ENCODE results near the gene AFTPH.

AFTPH gene

DNA sequence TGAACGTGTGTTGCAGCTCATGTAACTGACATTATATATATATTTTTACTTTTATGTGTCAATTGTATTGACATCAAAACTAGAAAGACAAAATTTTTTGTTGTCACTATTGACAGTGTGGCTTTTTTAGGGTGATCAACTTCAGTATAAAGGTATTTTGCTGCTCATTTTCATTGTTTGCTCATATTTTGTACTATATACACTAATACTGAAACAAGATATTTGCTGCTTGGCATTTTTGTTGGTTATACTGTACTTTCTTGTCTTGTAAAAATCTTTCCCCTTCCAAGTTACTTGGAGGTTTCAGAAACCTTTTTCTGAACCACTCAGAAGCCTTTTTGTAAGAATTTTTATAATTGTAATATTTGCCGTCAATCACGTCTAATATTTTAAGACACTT lies 16.5 kb downstream of the AFTPH start:
- DNase-seq (ENCODE audit: extremely low read depth in 1 of 2, low read depth in 1 of 2) = no peak

DNA sequence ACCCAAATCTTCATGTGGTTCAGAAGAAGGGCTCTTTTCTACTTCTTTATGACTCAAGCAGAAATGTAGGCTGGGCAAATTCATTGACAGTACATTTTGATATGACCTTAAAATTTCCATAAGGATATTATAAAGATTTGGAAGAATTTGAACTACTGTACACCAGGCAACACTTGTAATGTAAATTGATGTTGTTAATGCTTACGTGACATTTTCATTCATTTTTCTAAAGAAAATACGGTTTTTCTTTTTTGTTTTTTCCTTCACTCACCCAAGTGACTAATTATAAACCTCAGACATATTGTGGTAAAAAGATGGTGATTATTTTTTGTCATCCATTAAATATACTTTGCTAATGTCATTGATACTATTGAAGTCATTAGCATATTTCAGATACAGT lies 17.4 kb downstream of the AFTPH start:
- no peak for DNase-seq (ENCODE audit: extremely low read depth in 1 of 2, low read depth in 1 of 2)

GRCh38 chr2:64542071-64543007 lies 18.2 kb downstream of the AFTPH start:
- no peak for DNase-seq (ENCODE audit: extremely low read depth in 1 of 2, low read depth in 1 of 2)

GRCh38 chr2:64543008-64543697 lies 19.0 kb downstream of the AFTPH start:
- no peak for DNase-seq (ENCODE audit: extremely low read depth in 1 of 2, low read depth in 1 of 2)

GRCh38 chr2:64548761-64549160 lies 24.6 kb downstream of the AFTPH start:
- no peak for DNase-seq (ENCODE audit: extremely low read depth in 1 of 2, low read depth in 1 of 2)

DNA sequence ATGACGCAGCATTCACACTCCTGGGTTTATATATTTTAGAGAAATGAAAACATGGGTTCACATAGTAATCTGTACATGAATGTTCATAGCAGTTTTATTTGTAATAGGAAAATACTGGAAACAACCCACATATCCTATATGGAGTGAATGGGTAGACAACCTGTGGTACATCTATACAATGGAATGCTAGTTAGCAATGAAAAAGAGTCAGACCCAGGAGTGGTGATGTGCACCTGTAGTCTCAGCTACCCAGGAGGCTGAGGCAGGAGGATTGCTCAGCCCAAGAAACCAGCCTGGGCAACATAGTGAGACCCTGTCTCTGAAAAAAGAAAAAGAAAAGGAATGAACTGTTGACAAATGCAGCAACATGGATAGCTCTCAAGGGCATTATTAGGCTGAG lies 25.9 kb downstream of the AFTPH start:
- no peak for DNase-seq (ENCODE audit: extremely low read depth in 1 of 2, low read depth in 1 of 2)

DNA sequence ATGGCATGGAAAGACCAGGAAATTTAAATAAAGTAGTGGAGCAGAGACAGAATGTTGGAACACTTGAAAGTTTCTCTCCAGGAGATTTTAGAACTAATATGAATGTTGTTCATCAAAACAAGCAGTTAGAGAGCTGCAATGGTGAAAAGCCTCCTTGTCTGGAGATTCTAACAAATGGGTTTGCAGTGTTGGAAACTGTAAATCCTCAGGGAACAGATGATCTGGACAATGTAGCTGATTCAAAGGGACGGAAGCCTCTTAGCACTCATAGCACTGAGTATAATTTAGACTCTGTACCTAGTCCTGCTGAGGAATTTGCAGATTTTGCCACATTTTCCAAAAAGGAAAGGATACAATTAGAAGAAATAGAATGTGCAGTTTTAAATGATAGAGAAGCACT lies 27.7 kb downstream of the AFTPH start:
- DNase-seq (ENCODE audit: extremely low read depth in 1 of 2, low read depth in 1 of 2) = no peak

- no peak for DNase-seq (ENCODE audit: extremely low read depth in 1 of 2, low read depth in 1 of 2)
These were observed 30.0 kb downstream of the AFTPH start for GRCh38 chr2:64554117-64554516.

DNA sequence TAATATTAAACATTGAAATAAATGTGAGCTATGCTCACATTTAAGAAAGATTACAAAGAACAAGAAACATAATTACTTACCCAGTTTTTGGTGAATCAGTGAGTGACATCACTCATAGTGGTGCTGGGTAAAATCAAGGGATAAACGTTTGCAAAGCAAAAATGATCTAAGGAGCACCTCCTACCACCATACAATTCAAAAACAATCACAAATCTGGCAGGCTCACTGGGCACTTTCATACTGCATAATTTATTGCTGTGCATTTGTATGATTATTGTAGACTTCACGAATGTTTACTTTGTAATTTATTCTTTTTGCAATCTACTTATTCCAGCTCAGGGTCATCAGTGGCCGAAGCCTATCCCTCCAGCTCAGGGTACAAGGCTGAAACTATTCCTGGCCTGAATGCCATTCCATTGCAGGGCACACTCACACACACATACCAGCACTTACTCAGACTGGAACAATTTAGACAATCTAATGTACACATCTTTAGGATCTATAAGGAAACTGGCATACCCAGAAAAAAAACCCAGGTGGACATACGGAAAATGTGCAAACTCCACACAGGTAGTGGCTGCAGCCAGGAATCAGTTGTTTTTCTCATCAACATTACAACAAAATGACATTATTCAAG lies 34.4 kb downstream of the AFTPH start:
- no peak for DNase-seq (ENCODE audit: extremely low read depth in 1 of 2, low read depth in 1 of 2)

- DNase-seq (ENCODE audit: extremely low read depth in 1 of 2, low read depth in 1 of 2) = no peak
These were observed 38.1 kb downstream of the AFTPH start for GRCh38 chr2:64562148-64562784.

- no peak for DNase-seq (ENCODE audit: extremely low read depth in 1 of 2, low read depth in 1 of 2)
These were observed 39.4 kb downstream of the AFTPH start for GRCh38 chr2:64563436-64563938.

DNA sequence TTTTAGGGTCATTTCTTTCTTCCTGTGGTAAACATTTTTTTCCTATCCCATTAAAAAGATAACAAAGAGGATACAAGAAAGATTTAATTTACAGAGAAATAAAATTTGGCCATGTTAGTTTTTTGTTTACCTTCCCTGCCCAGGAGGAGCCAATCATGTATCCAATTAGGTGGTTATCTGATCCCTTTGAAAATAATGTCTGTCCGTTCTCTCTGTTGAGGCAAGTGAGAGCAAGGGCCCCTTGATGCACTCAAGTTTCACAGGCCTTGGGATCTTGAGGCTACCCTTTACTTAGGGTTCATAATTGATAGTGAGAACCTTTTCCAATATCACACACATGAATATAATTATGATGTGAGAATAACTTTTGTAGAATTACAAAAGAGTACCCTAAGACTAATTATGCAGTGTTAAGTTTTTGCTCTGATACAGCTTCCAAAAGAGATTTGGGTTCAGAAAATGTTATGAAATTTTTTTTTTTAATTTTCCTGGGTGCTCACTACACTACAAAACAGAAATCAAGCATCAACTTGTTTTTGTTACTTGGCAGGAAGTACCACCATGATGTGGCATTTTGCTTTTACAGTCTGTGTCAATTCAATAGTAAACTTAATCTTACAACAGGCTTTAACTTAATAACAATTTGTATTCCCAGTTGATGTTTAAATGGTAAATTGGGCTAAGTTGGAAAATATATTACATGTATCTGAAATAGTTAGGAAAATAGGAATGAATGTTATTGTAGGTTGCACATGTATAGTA lies 42.0 kb downstream of the AFTPH start:
- DNase-seq (ENCODE audit: extremely low read depth in 1 of 2, low read depth in 1 of 2) = no peak

- DNase-seq (ENCODE audit: extremely low read depth in 1 of 2, low read depth in 1 of 2) = no peak
These were observed 43.3 kb downstream of the AFTPH start for GRCh38 chr2:64567473-64567872.

GRCh38 chr2:64568836-64569235 lies 44.7 kb downstream of the AFTPH start:
- DNase-seq (ENCODE audit: extremely low read depth in 1 of 2, low read depth in 1 of 2) = no peak

GRCh38 chr2:64574871-64575270 lies 50.7 kb downstream of the AFTPH start:
- DNase-seq (ENCODE audit: extremely low read depth in 1 of 2, low read depth in 1 of 2) = no peak

DNA sequence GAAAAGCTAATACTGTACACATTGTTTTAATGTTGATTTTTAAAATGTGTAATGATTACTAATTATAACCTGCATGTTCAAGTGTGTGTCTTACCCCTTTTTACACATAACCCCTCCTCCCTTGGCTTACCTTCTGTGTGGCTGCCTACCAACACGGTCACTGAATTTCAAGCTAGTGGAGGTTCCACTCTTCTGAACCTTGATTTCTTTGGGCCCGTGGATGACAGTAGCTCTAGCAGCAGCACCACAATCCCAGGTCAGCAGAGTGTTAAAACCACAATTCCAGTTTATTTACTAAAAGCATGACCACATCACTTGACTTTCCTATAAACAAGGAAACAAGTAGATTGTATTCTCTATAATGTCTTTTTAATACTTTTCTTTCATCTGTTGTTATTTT lies 56.9 kb downstream of the AFTPH start:
- no peak for DNase-seq (ENCODE audit: extremely low read depth in 1 of 2, low read depth in 1 of 2)

DNA sequence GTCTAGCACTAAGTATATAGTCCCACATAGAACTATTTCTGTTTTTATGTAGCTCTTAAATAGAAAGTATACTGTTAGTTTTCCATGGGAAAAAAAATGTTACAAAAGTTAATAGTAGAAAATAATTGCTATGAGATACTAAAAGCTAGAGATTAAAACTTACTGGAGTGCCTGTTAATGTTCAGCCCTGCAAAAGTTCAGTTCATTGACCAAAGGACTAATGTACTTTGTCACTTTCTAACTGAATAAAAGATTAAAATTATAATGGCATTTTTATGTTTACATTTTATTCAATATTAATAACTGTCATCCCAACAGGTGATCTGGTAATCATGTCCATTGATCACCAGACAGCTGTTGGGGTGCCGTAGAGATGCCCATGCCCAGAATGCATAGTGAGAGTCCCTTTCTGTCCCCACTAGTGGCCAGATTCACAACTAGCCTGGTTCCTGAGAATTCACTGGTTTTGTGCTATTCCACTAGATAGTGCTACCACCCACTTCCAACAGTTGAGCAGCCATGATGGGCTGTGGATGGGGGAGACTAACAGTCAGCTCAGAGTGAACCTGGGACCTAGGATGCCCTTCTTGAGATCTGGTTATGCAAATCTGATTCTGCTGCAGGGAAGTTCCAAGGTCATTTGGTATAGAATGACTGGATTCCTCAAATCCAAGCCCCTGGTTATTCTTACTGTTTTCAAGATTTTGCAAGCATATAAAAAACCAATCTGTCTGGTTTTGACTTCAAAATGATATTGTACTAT lies 57.8 kb downstream of the AFTPH start:
- DNase-seq (ENCODE audit: extremely low read depth in 1 of 2, low read depth in 1 of 2) = no peak

GRCh38 chr2:64582774-64583340 lies 58.7 kb downstream of the AFTPH start:
- no peak for DNase-seq (ENCODE audit: extremely low read depth in 1 of 2, low read depth in 1 of 2)

- DNase-seq (ENCODE audit: extremely low read depth in 1 of 2, low read depth in 1 of 2) = no peak
These were observed 61.9 kb downstream of the AFTPH start for GRCh38 chr2:64586054-64586453.
